Sigmoid colon (tissue), 4 donors: ENCODE results near the gene RABGAP1L.

Experiments used
- EP300 ChIP-seq, 4 donors: sonication (generic); formaldehyde crosslinking; IDR thresholded peaks; one replicate each; pipeline ENCODE4 v1.6.1; 2017; ENCODE audit warnings: antibody characterized with exemption in 4 of 4
- POLR2A ChIP-seq, 2 donors: fragments of 450-650 bp; IDR thresholded peaks; one replicate each; pipeline ENCODE4 v1.6.1; 2016; ENCODE audit warnings: antibody characterized with exemption in 2 of 2, mild to moderate bottlenecking in 2 of 2, moderate library complexity in 2 of 2
- POLR2AphosphoS5 ChIP-seq, 4 donors: sonication (generic); formaldehyde crosslinking; IDR thresholded peaks; one replicate each; pipeline ENCODE4 v1.6.1; 2017; ENCODE audit warnings: antibody characterized with exemption in 4 of 4
- TF ChIP-seq, protein P1 (sequence below), 4 experiments: fragments of 450-650 bp in 3 of 4; fragments of 200-600 bp in 1 of 4; IDR thresholded peaks; one replicate each; pipeline ENCODE4 v1.5.1; 2016 to 2019; ENCODE audit warnings: antibody characterized with exemption in 4 of 4, mild to moderate bottlenecking in 3 of 4, moderate library complexity in 2 of 4

- TF ChIP-seq POLR2A (IDR thresholded peaks at IDR 0.05) (no peak), EP300 (IDR thresholded peaks at IDR 0.05) (no peak), POLR2AphosphoS5 (IDR thresholded peaks at IDR 0.05) (no peak)
- TF ChIP-seq, protein P1, sequence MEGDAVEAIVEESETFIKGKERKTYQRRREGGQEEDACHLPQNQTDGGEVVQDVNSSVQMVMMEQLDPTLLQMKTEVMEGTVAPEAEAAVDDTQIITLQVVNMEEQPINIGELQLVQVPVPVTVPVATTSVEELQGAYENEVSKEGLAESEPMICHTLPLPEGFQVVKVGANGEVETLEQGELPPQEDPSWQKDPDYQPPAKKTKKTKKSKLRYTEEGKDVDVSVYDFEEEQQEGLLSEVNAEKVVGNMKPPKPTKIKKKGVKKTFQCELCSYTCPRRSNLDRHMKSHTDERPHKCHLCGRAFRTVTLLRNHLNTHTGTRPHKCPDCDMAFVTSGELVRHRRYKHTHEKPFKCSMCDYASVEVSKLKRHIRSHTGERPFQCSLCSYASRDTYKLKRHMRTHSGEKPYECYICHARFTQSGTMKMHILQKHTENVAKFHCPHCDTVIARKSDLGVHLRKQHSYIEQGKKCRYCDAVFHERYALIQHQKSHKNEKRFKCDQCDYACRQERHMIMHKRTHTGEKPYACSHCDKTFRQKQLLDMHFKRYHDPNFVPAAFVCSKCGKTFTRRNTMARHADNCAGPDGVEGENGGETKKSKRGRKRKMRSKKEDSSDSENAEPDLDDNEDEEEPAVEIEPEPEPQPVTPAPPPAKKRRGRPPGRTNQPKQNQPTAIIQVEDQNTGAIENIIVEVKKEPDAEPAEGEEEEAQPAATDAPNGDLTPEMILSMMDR (IDR thresholded peaks at IDR 0.05): no peak
Measured at GRCh38 chr1:174239541-174239940, 80.2 kb downstream of the RABGAP1L start.
